Tibial artery (tissue), 4 donors: ENCODE data around the gene PRUNE1.

Experiments used
- DNase-seq, 2 donors: peaks; one replicate each; pipeline ENCODE4 v3.0.0-alpha.2; 2019
- H3K27ac ChIP-seq, 2 donors: fragments of 200-600 bp; sonication (generic) in 1 of 2; 1 replicate in 1 of 2; 2 replicates in 1 of 2; pipeline ENCODE4 v1.5.1; 2018 to 2019; ENCODE audit warnings: mild to moderate bottlenecking in 1 of 2
- H3K27me3 ChIP-seq, 2 donors: fragments of 200-600 bp; sonication (generic) in 1 of 2; one replicate each; pipeline versions ENCODE4 v1.5.1 to v1.6.0; 2016 to 2019
- H3K36me3 ChIP-seq, 3 donors: fragments of 200-600 bp; sonication (generic) in 2 of 3; one replicate each; pipeline ENCODE4 v1.5.1; 2016 to 2019; ENCODE audit warnings: mild to moderate bottlenecking in 2 of 3
- H3K4me1 ChIP-seq, 4 donors: fragments of 200-600 bp; sonication (generic) in 2 of 4; 1 replicate in 3 of 4; 2 replicates in 1 of 4; pipeline ENCODE4 v1.5.1; 2016 to 2019
- H3K4me3 ChIP-seq, 2 donors: fragments of 200-600 bp; sonication (generic) in 1 of 2; 1 replicate in 1 of 2; 2 replicates in 1 of 2; pipeline ENCODE4 v1.5.1; 2018 to 2019; ENCODE audit warnings: mild to moderate bottlenecking in 2 of 2
- H3K9me3 ChIP-seq, 3 donors: fragments of 200-600 bp; sonication (generic) in 1 of 3; one replicate each; pipeline ENCODE4 v1.5.1; 2016 to 2019
- CTCF ChIP-seq, 2 experiments: fragments of 200-600 bp in 1 of 2; fragments of 450-650 bp in 1 of 2; IDR thresholded peaks; one replicate each; pipeline ENCODE4 v1.5.1; 2017 to 2019; ENCODE audit warnings: antibody characterized with exemption in 2 of 2, mild to moderate bottlenecking in 1 of 2, moderate library complexity in 1 of 2
- intact Hi-C: fragments of 100-400 bp; cut with DNase I; formaldehyde crosslinking; loops from one replicate; pipeline ENCODE4 v1.15.0; 2023; ENCODE audit warnings: low total_unique reads

Gene PRUNE1

GRCh38 chr1:151002051-151002450 is 6.2 kb upstream of the PRUNE1 start:
- Histone ChIP-seq H3K4me3 (no peak overlapping the region), H3K27me3 (no peaks in the 10 kb centered on the region), H3K27ac (no peak overlapping the region), H3K36me3 (peaks cover 19 to 54% (median 50%) of the 10 kb centered on the region in 3 donors), H3K4me1 (peaks cover 0 to 39% (median 32%) of the 10 kb centered on the region in 4 donors), H3K9me3 (no peaks in the 10 kb centered on the region)
- no peak for TF ChIP-seq CTCF (IDR thresholded peaks at IDR 0.05)
- no peak for DNase-seq
- intact Hi-C loops, result loop anchor here (10.0 kb wide), 1 partner anchor 447 kb away; no protein-coding TSS in a partner anchor

GRCh38 chr1:151002611-151003010 is 5.6 kb upstream of the PRUNE1 start:
- no peak for DNase-seq
- intact Hi-C loops, result loop anchor here (10.0 kb wide), 1 partner anchor 448 kb away; no protein-coding TSS in a partner anchor
- H3K4me1 ChIP-seq, result peaks cover 0 to 44% (median 37%) of the 10 kb centered on the region in 4 donors
- no peaks in the 10 kb centered on the region for H3K27me3 ChIP-seq
- H3K4me3 ChIP-seq, result no peak overlapping the region
- peaks cover 19 to 48% (median 44%) of the 10 kb centered on the region in 3 donors for H3K36me3 ChIP-seq
- no peaks in the 10 kb centered on the region for H3K9me3 ChIP-seq
- no peak for TF ChIP-seq CTCF (IDR thresholded peaks at IDR 0.05)
- H3K27ac ChIP-seq, result no peak overlapping the region

- Histone ChIP-seq H3K27me3 (no peaks in the 10 kb centered on the region), H3K9me3 (no peaks in the 10 kb centered on the region), H3K27ac (peak overlapping the region in 1 of 2 donors; percentile 10), H3K36me3 (peaks cover 19 to 42% (median 38%) of the 10 kb centered on the region in 3 donors), H3K4me1 (peaks cover 0 to 48% (median 41%) of the 10 kb centered on the region in 4 donors), H3K4me3 (no peak overlapping the region)
- no peak for DNase-seq
- no peak for TF ChIP-seq CTCF (IDR thresholded peaks at IDR 0.05)
- intact Hi-C loops, result loop anchor here (10.0 kb wide), 1 partner anchor 448 kb away; no protein-coding TSS in a partner anchor
Observed at GRCh38 chr1:151003180-151003579, 5.1 kb upstream of the PRUNE1 start.

GRCh38 chr1:151005729-151006319 is 2.4 kb upstream of the PRUNE1 start:
- peak overlapping the region; percentile 85 to 89 for H3K27ac ChIP-seq
- peaks cover 0 to 64% (median 52%) of the 10 kb centered on the region in 4 donors for H3K4me1 ChIP-seq
- H3K9me3 ChIP-seq, result no peaks in the 10 kb centered on the region
- peak overlapping the region; percentile 58 to 66 for H3K4me3 ChIP-seq
- intact Hi-C loops, result loop anchor here (10.0 kb wide), 1 partner anchor 451 kb away; no protein-coding TSS in a partner anchor
- no peak for TF ChIP-seq CTCF (IDR thresholded peaks at IDR 0.05)
- H3K36me3 ChIP-seq, result peaks cover 0 to 17% (median 17%) of the 10 kb centered on the region in 3 donors
- H3K27me3 ChIP-seq, result no peaks in the 10 kb centered on the region
- DNase-seq, result no peak

GRCh38 chr1:151006327-151007052 is 1.8 kb upstream of the PRUNE1 start, which contains the start of gene MINDY1:
Gene MINDY1, minus strand, starts transcription at chr1:151006902. Its CDS starts 4,285 bp downstream, at chr1:151002617.
- H3K4me3 ChIP-seq, result peak within 1 kb of the TSS; percentile 70 to 89
- H3K9me3 ChIP-seq, result no peaks in the 10 kb centered on the region
- H3K4me1 ChIP-seq, result peaks cover 0 to 64% (median 53%) of the 10 kb centered on the region in 4 donors
- intact Hi-C loops, result loop anchor here (10.0 kb wide), 1 partner anchor 452 kb away; no protein-coding TSS in a partner anchor
- peak within 1 kb of the TSS; percentile 85 to 89 for H3K27ac ChIP-seq
- H3K36me3 ChIP-seq, result peaks cover 0 to 11% (median 10%) of the 10 kb centered on the region in 3 donors
- peak; percentile 57 to 58 for TF ChIP-seq CTCF (IDR thresholded peaks at IDR 0.05)
- no peaks in the 10 kb centered on the region for H3K27me3 ChIP-seq
- peak; percentile 82 to 87 for DNase-seq
